ENCODE data around the gene CEP152.

Gene CEP152

DNA sequence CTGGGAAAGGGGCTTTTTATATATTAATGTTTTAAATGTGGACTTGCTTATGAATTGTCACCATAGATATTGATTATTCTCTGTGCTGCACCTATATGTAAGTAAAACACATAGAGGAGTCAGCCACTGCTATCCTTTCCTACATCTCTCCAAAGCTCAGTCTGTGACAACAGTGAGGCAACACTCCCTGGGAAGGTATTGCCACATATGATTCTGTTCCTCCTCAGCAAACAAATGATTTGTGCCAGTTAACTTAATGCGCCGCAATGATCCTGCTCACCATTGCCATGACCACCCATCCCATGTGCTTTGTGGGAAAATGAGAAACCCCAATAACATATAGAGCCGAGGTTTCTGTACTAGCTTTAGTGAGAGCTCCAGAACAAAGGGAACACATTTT is 90.2 kb downstream of the CEP152 start:
- TF ChIP-seq GATA3 (IDR thresholded peaks at IDR 0.05; ENCODE audit: low read depth, low read length) (no peak), GATA2 (IDR thresholded peaks at IDR 0.05; ENCODE audit: low read depth, low read length) (no peak)

GRCh38 chr15:48719668-48720067 is 91.2 kb downstream of the CEP152 start:
- no peak for TF ChIP-seq GATA3 (IDR thresholded peaks at IDR 0.05; ENCODE audit: low read depth, low read length)
- TF ChIP-seq GATA2 (IDR thresholded peaks at IDR 0.05; ENCODE audit: low read depth, low read length) = no peak

GRCh38 chr15:48718646-48719045 is 92.2 kb downstream of the CEP152 start:
- TF ChIP-seq GATA3 (IDR thresholded peaks at IDR 0.05; ENCODE audit: low read depth, low read length) = no peak

DNA sequence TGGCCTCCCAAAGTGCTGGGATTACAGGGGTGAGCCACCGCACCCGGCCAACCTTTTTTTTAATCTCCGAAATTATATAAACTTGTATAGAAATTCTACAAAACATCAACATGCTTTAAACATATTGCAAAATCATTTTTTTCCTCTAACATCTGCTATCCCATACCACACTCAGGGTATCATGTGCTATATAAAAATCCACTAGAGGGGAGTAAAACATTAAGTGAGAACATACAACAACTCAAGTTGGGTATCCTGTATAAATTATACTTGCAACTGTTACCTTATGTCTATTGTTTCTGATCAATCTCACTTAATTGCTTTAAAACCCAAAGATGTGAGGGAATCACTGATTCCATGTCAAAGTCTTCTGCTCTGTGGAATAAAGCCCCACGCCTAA is 93.4 kb downstream of the CEP152 start:
- TF ChIP-seq GATA3 (IDR thresholded peaks at IDR 0.05; ENCODE audit: low read depth, low read length) = no peak
- no peak for TF ChIP-seq GATA2 (IDR thresholded peaks at IDR 0.05; ENCODE audit: low read depth, low read length)

DNA sequence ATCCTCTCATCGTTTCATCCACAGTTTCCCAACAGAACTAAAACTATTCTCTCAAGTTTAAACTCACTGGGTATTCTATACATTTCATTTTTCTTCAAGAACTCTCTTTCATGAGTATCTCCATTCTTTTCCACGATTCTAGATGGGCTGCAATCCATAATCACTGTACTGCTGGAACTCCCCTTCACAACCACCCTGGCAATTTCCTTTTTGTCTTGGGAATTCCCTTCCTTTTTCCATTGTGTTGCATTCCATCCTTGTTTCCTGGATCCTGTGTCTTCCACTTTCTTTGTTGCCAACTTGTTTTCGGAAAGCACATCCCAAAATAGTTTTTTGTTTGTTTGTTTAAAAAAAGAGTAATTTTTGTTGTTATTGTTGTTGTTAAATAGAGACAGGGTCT is 98.3 kb downstream of the CEP152 start:
- no peak for TF ChIP-seq GATA3 (IDR thresholded peaks at IDR 0.05; ENCODE audit: low read depth, low read length)
- no peak for TF ChIP-seq GATA2 (IDR thresholded peaks at IDR 0.05; ENCODE audit: low read depth, low read length)

GRCh38 chr15:48710952-48711495 is 99.8 kb downstream of the CEP152 start:
- TF ChIP-seq GATA2 (IDR thresholded peaks at IDR 0.05; ENCODE audit: low read depth, low read length) (no peak), GATA3 (IDR thresholded peaks at IDR 0.05; ENCODE audit: low read depth, low read length) (no peak)

DNA sequence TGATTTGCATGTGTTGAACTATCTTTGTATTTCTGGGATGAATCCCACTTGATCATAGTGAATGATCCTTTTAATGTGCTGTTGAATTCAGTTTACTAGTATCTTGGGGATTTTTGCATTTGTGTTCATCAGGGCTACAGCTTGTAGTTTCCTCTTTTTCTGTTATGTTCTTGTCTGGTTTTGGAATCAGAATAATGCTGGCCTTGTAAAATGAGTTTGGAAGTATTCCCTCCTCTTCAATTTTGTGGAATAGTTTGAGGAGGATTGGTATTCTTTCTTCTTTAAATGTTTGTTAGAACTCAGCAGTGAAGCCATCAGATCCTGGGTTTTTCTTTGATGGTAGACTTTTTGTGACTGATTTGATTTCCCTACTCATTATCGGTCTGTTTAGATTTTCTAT is 102.2 kb downstream of the CEP152 start:
- TF ChIP-seq GATA2 (IDR thresholded peaks at IDR 0.05; ENCODE audit: low read depth, low read length) = no peak
- TF ChIP-seq GATA3 (IDR thresholded peaks at IDR 0.05; ENCODE audit: low read depth, low read length) = no peak

- TF ChIP-seq GATA3 (IDR thresholded peaks at IDR 0.05; ENCODE audit: low read depth, low read length) (no peak), GATA2 (IDR thresholded peaks at IDR 0.05; ENCODE audit: low read depth, low read length) (no peak)
These were observed 105.5 kb downstream of the CEP152 start for GRCh38 chr15:48705381-48705780.

DNA sequence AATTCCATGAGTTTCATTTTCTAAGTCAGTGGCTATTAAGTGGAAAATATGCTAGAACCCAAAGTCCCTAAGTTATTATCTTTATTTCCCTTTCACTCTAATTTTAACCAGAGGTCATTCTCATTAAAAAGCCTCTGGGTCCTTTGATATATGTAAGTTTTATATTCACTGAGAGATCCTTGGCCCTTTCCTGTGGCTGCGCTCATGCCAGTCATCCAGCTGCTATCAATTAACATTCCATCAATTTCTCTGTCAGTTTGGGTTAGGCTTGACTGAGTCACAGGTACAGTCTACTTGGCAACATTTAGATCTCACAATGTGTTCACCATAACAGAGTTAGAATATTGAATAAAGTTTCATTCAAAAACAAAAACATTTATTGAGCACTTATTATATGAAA is 107.3 kb downstream of the CEP152 start:
- no peak for TF ChIP-seq GATA3 (IDR thresholded peaks at IDR 0.05; ENCODE audit: low read depth, low read length)
- TF ChIP-seq GATA2 (IDR thresholded peaks at IDR 0.05; ENCODE audit: low read depth, low read length) = no peak

DNA sequence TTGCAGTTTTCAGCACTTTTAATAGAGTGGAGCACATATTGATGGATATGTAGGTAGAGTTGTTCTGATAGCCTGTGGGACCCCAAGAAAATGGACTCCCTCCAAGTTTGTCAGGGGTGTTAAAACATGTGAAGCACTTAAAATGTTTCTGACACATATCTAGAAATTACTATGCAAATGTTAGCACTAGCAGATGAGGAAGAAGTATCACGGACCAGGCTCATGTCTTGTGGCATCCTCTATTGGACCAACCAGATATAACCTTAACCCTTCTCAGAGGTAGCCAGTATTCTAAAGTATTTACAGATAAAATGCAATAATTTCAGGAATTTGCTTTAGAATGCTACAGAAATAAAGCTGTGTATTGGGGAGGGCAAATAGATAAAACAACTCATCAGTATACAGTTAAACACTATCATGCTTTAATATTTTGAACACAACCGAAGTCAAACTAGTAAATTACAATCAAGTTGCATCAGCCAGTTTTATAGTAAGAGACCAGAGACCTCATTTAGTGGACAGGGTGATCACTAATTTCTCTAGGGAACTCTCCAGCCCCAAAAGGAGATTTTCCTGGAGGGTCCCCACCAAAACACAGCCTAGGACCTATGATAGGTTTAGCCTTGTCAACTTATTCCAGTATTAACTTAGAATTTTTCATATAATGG is 108.2 kb downstream of the CEP152 start:
- no peak for TF ChIP-seq GATA3 (IDR thresholded peaks at IDR 0.05; ENCODE audit: low read depth, low read length)
- no peak for TF ChIP-seq GATA2 (IDR thresholded peaks at IDR 0.05; ENCODE audit: low read depth, low read length)

- TF ChIP-seq GATA3 (IDR thresholded peaks at IDR 0.05; ENCODE audit: low read depth, low read length) (no peak), GATA2 (IDR thresholded peaks at IDR 0.05; ENCODE audit: low read depth, low read length) (no peak)
These were observed 114.1 kb downstream of the CEP152 start for GRCh38 chr15:48696627-48697312.

DNA sequence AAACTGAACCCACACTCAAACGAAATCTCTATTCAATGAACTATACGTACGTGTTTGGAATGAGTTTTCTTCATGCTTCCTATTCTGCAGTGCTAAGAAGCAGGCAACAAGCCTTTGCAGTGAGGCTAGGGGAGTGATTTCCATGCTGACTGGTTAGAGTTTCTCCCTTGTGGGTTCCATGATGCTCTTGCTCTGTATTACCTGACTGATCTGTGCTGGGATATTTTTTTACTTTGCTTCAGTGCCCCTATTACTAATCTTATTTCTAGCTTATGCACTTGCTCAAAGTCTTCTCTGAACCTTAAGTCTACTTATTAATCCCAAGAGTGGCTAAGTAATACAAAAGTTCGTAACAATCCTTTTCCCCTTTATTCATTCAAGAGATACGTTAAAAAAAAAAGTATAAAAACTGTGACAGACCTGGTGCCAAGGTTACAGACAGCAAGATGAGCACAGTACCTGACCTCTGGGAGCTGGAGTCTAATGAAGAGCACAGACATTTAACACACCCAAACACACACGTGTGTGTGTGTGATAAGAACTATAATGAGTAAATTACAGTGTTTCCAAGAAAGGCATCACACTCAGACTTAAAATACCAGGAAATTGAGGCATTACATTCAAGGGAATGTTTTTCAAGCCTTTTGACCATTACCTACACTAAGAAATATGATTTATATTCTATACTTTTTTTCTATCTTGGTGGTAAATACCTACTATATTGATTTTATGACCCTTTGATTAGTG is 114.9 kb downstream of the CEP152 start:
- TF ChIP-seq GATA3 (IDR thresholded peaks at IDR 0.05; ENCODE audit: low read depth, low read length) (no peak), GATA2 (IDR thresholded peaks at IDR 0.05; ENCODE audit: low read depth, low read length) (no peak)

GRCh38 chr15:48695088-48695826 is 115.6 kb downstream of the CEP152 start:
- TF ChIP-seq GATA3 (IDR thresholded peaks at IDR 0.05; ENCODE audit: low read depth, low read length) = no peak
- no peak for TF ChIP-seq GATA2 (IDR thresholded peaks at IDR 0.05; ENCODE audit: low read depth, low read length)

GRCh38 chr15:48693484-48693883 is 117.4 kb downstream of the CEP152 start:
- no peak for TF ChIP-seq GATA3 (IDR thresholded peaks at IDR 0.05; ENCODE audit: low read depth, low read length)
- no peak for TF ChIP-seq GATA2 (IDR thresholded peaks at IDR 0.05; ENCODE audit: low read depth, low read length)
